Tibial artery (tissue), 4 donors: ENCODE data around the gene IL6R.
A peak's percentile ranks its signal among the peaks of the same experiment; 100 is the strongest.
"Not testable (repeated sequence)": the region's sequence is repeated elsewhere in the genome, so short reads cannot be mapped to it uniquely, and the experiment has no call there.

ENCODE experiments used
- DNase-seq, 2 donors: peaks; one replicate each; pipeline ENCODE4 v3.0.0-alpha.2; 2019
- H3K27ac ChIP-seq, 2 donors: fragments of 200-600 bp; sonication (generic) in 1 of 2; 1 replicate in 1 of 2; 2 replicates in 1 of 2; pipeline ENCODE4 v1.5.1; 2018 to 2019; ENCODE audit warnings: mild to moderate bottlenecking in 1 of 2
- H3K27me3 ChIP-seq, 2 donors: fragments of 200-600 bp; sonication (generic) in 1 of 2; one replicate each; pipeline versions ENCODE4 v1.5.1 to v1.6.0; 2016 to 2019
- H3K36me3 ChIP-seq, 3 donors: fragments of 200-600 bp; sonication (generic) in 2 of 3; one replicate each; pipeline ENCODE4 v1.5.1; 2016 to 2019; ENCODE audit warnings: mild to moderate bottlenecking in 2 of 3
- H3K4me1 ChIP-seq, 4 donors: fragments of 200-600 bp; sonication (generic) in 2 of 4; 1 replicate in 3 of 4; 2 replicates in 1 of 4; pipeline ENCODE4 v1.5.1; 2016 to 2019
- H3K4me3 ChIP-seq, 2 donors: fragments of 200-600 bp; sonication (generic) in 1 of 2; 1 replicate in 1 of 2; 2 replicates in 1 of 2; pipeline ENCODE4 v1.5.1; 2018 to 2019; ENCODE audit warnings: mild to moderate bottlenecking in 2 of 2
- H3K9me3 ChIP-seq, 3 donors: fragments of 200-600 bp; sonication (generic) in 1 of 3; one replicate each; pipeline ENCODE4 v1.5.1; 2016 to 2019
- intact Hi-C: fragments of 100-400 bp; cut with DNase I; formaldehyde crosslinking; loops from one replicate; pipeline ENCODE4 v1.15.0; 2023; ENCODE audit warnings: low total_unique reads
- TF ChIP-seq, protein P1 (sequence below), 2 experiments: fragments of 200-600 bp in 1 of 2; fragments of 450-650 bp in 1 of 2; IDR thresholded peaks; one replicate each; pipeline ENCODE4 v1.5.1; 2017 to 2019; ENCODE audit warnings: antibody characterized with exemption in 2 of 2, mild to moderate bottlenecking in 1 of 2, moderate library complexity in 1 of 2

The IL6R gene

GRCh38 chr1:154404984-154405746 is at the start of gene IL6R:
IL6R (plus strand) TSS chr1:154405343; CDS start chr1:154405630, 287 bp downstream.
- peak; percentile 96 to 98 for DNase-seq
- Histone ChIP-seq H3K36me3 (peaks cover 0 to under 1% (median 0%) of the 10 kb centered on the region in 3 donors), H3K9me3 (no peaks in the 10 kb centered on the region), H3K27ac (peak within 1 kb of the TSS; percentile 95 to 98), H3K27me3 (no peaks in the 10 kb centered on the region), H3K4me1 (peaks cover 0 to 38% (median 29%) of the 10 kb centered on the region in 4 donors), H3K4me3 (peak within 1 kb of the TSS; percentile 73 to 75)
- intact Hi-C loops, result loop anchor here (1.0 to 5.0 kb wide), 2 partner anchors 30 to 78 kb away; partner anchors contain the start of gene ATP8B2
- TF ChIP-seq, protein P1, sequence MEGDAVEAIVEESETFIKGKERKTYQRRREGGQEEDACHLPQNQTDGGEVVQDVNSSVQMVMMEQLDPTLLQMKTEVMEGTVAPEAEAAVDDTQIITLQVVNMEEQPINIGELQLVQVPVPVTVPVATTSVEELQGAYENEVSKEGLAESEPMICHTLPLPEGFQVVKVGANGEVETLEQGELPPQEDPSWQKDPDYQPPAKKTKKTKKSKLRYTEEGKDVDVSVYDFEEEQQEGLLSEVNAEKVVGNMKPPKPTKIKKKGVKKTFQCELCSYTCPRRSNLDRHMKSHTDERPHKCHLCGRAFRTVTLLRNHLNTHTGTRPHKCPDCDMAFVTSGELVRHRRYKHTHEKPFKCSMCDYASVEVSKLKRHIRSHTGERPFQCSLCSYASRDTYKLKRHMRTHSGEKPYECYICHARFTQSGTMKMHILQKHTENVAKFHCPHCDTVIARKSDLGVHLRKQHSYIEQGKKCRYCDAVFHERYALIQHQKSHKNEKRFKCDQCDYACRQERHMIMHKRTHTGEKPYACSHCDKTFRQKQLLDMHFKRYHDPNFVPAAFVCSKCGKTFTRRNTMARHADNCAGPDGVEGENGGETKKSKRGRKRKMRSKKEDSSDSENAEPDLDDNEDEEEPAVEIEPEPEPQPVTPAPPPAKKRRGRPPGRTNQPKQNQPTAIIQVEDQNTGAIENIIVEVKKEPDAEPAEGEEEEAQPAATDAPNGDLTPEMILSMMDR (IDR thresholded peaks at IDR 0.05), result peak; percentile 27 to 48

DNA sequence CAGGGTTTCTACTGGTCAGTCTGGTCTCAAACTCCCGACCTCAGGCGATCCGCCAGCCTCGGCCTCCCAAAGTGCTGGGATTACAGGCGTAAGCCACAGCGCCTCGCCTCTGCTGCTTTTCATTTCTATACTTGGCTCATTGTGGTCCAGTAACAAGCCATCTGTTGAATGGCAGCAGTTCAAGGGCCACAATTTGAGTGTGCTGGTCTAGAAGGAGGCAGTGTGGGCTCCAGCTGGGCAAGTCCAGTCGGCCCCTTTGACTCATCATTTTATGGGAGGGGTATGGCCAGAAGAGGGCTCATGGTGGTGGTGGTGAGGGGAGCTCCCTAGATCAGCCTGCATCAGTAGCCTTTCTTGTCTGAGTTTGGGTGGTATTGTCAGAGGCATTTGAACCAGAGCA is 46.6 kb upstream of the IL6R start:
- H3K27me3 ChIP-seq, result no peaks in the 10 kb centered on the region
- no peaks in the 10 kb centered on the region for H3K36me3 ChIP-seq
- no peak overlapping the region for H3K4me3 ChIP-seq
- no peak overlapping the region for H3K27ac ChIP-seq
- H3K9me3 ChIP-seq, result no peaks in the 10 kb centered on the region
- no peak for DNase-seq
- intact Hi-C loops, result no loop called here
- TF ChIP-seq, protein P1 (IDR thresholded peaks at IDR 0.05), result no peak
- H3K4me1 ChIP-seq, result peaks cover 0 to 6% (median 1%) of the 10 kb centered on the region in 4 donors

DNA sequence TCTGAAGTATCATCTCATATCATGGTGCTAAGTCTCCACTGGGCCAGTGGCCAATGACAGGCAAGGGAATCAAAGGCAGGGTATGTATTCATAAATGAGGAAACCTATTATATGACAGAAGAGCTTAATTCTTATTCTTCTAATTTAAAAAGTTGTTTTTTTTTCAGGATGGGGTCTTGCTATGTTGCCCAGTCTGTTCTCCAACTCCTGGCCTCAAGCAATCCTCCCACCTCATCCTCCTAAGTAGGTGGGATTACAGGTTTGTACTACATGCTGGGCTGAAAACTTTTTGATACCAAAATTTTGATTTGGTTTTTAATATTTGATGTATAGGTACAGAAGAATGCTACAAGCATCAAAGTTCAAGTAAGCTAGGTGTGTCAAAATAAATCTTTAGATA is 44.9 kb upstream of the IL6R start:
- TF ChIP-seq, protein P1 (IDR thresholded peaks at IDR 0.05), result no peak
- H3K9me3 ChIP-seq, result no peaks in the 10 kb centered on the region
- no peaks in the 10 kb centered on the region for H3K36me3 ChIP-seq
- H3K27me3 ChIP-seq, result no peaks in the 10 kb centered on the region
- no peak overlapping the region for H3K4me3 ChIP-seq
- H3K27ac ChIP-seq, result no peak overlapping the region
- no peaks in the 10 kb centered on the region for H3K4me1 ChIP-seq
- intact Hi-C loops, result no loop called here
- no peak for DNase-seq

DNA sequence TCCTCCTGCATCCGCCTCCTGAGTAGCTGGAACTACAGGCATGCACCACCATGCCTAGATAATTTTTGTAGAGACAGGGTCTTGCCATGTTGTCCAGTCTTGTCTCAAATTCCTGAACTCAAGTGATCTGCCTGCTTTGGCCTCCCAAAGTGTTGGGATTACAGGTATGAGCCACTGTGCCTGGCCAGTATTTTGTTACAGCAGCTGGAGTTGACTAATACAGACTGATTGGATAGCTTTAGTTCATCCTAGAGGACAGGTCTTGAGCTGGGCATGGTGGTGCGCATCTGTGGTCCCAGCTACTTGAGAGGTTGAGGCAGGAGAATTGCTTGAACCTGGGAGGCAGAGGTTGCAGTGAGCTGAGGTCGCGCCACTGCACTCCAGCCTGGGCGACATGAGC is 44.3 kb upstream of the IL6R start:
- H3K4me3 ChIP-seq, H3K27ac ChIP-seq, intact Hi-C loops, H3K4me1 ChIP-seq, DNase-seq, H3K27me3 ChIP-seq, H3K9me3 ChIP-seq, H3K36me3 ChIP-seq: not testable (repeated sequence)

GRCh38 chr1:154361357-154361756 is 43.8 kb upstream of the IL6R start:
- Histone ChIP-seq H3K4me3 (no peak overlapping the region), H3K4me1 (no peaks in the 10 kb centered on the region), H3K27ac (no peak overlapping the region), H3K27me3 (no peaks in the 10 kb centered on the region), H3K9me3 (no peaks in the 10 kb centered on the region), H3K36me3 (no peaks in the 10 kb centered on the region)
- TF ChIP-seq, protein P1 (IDR thresholded peaks at IDR 0.05), result no peak
- intact Hi-C loops, result no loop called here
- DNase-seq, result no peak

GRCh38 chr1:154371436-154371835 is 33.7 kb upstream of the IL6R start:
- Histone ChIP-seq H3K4me1 (no peaks in the 10 kb centered on the region), H3K27me3 (peaks cover 0 to 4% of the 10 kb centered on the region in 2 donors), H3K27ac (no peak overlapping the region), H3K36me3 (no peaks in the 10 kb centered on the region), H3K9me3 (no peaks in the 10 kb centered on the region), H3K4me3 (no peak overlapping the region)
- TF ChIP-seq, protein P1 (IDR thresholded peaks at IDR 0.05), result no peak
- intact Hi-C loops, result no loop called here
- DNase-seq, result no peak

GRCh38 chr1:154373777-154374357 is 31.3 kb upstream of the IL6R start:
- H3K4me3 ChIP-seq, H3K27me3 ChIP-seq, H3K36me3 ChIP-seq, DNase-seq, intact Hi-C loops, H3K27ac ChIP-seq, H3K4me1 ChIP-seq, H3K9me3 ChIP-seq: not testable (repeated sequence)
